Left ventricle myocardium superior (tissue), 1 donor: ENCODE results near the gene ABCA3. TPM values are rescaled to one million over a fixed set of nuclear protein-coding genes. Genes with fewer than 3 reads are reported as not detected.
"Not testable (repeated sequence)": the region's sequence is repeated elsewhere in the genome, so short reads cannot be mapped to it uniquely, and the experiment has no call there.

ENCODE experiments used
- ATAC-seq: fragments of 200-7000 bp; cut with Tn5 transposase; one replicate; pipeline ENCODE4 v1.9.1; 2020; ENCODE audit warnings: mild to moderate bottlenecking, moderate library complexity
- DNase-seq: peaks from one replicate; pipeline ENCODE4 v3.0.0-alpha.2; 2020
- intact Hi-C: fragments of 100-400 bp; cut with micrococcal nuclease; formaldehyde crosslinking; loops from one replicate; pipeline ENCODE4 v1.11.0; 2022
- long read RNA-seq: library from polyadenylated mRNA; unstranded; transcript quantifications from one replicate; pipeline ENCODE4 v2.0.0, GENCODE V29; 2021
- total RNA-seq: library from RNA; stranded (reverse); fragmentation: NEBNext Ultra II Directional; extraction: Animal tissue kit (Norgen Biotek cat#: 25700); gene quantifications from one replicate; pipeline ENCODE4 v1.2.1, GENCODE V29; 2021
- donor health status: DM: no; HTN: yes; CAD: no; lungs with severe emphysema.

ABCA3 gene
- total RNA-seq = 7.7 TPM
- long read RNA-seq, partial matches to known transcripts = 21 of 23 reads
- long read RNA-seq, other reads (novel, unspliced or antisense) = 2 of 23 reads

DNA sequence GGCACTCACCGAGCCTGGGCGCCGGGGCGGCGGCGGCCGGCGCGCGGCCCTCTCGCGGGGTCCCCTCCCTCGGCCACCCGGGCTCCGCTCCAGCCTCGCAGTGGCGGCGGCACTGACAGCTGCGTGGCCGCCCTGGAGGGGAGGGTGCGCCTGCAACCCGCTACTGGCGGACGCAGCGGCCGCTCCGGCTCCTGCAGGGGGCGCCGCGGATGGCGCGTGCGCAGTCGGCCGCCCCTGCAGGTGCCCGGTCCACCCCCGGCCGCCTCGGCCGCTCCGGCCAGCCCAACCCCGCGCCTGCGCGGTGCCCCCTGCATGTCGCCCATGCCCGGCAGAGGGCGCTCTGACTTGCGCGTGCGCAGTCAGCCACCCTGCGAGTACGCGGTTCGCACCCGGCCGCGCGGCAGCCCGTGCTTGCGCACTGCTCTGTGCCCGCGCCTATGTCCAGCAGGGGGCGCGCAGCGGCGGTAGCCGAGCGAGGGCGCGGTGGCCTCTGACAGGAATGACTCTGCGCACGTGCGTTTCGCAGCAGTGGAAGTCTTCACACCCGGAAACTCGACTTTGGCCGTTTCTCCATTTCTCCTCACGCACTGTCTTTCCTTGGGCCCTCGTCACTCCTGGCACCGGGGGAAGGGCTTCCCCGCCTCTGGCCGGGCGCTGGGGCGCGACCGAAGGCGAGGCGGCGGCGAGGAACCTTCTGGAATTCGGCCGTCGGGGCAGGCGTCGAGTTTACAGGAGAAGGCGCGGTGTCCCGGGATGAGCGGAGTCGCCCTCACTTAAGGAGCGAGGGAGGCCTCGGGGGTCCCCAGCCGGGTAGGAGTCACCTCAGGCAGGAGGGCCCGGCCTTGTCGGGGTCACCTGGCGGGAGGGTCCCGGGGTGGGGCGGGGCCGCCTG, at the start of gene ABCA3:
TSS of gene ABCA3 (minus strand) at position 165 of the 892 bp plus-strand sequence. CDS start 14,262 bp downstream, outside the sequence.
- intact Hi-C loops = no loop called here
- ATAC-seq (peak; percentile 95), DNase-seq (peak; percentile 96)

DNA sequence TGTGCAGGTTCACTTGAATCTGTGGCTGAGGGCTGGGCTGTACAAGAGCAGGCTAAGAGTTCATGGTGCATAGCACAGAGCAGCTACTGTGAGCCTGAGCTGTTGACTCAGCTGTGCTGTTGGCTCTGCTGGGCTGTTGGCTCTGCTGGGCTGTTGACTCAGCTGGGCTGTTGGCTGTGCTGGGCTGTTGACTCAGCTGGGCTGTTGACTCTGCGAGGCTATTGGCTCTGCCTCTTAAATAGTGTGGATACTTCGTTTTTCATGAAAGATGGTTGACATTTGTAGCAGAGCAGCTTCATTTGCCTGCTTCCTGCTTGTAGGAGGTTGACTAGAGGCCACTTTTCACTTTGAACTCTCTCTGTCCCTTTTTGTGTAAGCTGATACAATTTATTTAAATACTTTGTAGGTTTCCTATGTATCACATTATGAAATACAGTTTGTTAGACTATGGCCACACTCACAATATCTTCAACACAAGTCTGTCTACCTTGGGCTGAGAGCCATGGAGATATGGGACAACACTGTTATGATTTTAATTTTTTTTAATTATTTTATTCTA, 48.4 kb upstream of the ABCA3 start:
- intact Hi-C loops = no loop called here
- ATAC-seq (peak; percentile 57), DNase-seq (no peak)

DNA sequence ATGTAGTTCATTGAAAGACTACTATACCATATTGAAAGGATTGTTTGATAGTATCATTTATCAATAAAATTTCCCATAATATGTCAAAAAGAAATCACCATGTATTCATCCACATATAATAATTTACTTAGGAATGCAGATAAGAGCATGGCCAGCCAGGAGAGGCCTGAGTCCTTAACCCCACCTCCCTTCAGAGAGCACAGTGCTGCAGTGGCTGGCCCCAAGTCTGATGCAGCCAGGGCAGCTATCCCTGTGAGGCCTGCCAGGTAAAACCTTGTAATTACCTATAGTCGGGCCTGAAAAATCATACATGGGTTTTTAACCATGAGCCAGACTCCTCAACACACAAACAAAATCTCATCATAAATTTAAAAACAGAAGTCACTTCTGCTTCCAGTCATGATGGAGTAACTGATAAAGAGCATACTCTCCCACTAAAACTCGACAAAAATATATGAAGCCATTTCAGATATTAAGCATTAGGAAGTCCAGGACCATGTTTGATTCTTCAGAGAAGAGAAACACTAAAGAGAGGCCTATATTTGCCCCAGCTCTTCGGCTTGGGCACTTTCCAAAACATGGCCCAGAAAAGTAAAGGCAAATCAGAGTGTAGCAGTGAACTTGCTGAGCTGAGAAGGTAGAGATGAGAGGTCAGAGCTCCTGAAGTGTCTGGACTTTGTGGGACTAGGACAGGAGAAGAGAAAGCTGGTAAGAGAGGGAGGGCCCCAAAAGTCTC, 47.8 kb upstream of the ABCA3 start:
- intact Hi-C loops = no loop called here
- no peak for ATAC-seq

DNA sequence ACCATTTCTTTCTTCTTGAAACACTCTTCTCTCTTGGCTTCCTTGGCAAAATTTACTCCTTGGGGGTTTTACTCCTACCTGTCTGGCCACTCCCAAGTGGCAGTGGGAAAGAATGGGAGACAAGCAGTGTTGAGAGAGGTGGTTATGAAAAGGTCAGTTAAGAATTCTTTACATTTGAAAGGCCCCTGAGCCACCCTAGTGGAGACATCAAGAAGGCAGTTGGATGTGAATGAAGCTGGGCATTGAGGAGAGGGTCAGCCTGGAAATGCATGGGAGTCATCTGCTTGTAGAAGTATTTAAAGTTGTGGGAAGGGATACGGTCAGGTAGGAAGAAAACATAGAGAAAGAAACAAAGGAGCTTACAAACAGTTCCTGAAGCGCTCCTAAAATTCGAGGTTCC, 46.5 kb upstream of the ABCA3 start:
- intact Hi-C loops = no loop called here
- DNase-seq (no peak), ATAC-seq (no peak)

More for the DNA sequence above, 47.8 kb upstream of the ABCA3 start:
- no peak for DNase-seq

DNA sequence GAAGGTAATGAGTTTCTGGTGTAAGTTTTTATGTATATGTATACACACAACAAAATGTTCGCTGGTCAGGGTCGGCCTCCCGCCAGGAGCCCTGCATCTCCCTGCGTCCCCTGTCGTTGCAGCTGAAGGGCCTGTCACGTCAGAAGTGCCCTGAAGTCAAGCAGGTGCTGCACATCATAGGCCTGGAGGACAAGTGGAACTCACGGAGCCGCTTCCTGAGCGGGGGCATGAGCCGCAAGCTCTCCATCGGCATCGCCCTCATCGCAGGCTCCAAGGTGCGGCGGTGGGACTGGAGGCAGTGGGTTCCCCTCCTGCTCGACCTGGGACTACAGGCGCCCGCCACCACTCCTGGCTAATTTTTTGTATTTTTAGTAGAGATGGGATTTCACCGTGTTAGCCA, 45.5 kb upstream of the ABCA3 start:
- ATAC-seq, DNase-seq, intact Hi-C loops: not testable (repeated sequence)

DNA sequence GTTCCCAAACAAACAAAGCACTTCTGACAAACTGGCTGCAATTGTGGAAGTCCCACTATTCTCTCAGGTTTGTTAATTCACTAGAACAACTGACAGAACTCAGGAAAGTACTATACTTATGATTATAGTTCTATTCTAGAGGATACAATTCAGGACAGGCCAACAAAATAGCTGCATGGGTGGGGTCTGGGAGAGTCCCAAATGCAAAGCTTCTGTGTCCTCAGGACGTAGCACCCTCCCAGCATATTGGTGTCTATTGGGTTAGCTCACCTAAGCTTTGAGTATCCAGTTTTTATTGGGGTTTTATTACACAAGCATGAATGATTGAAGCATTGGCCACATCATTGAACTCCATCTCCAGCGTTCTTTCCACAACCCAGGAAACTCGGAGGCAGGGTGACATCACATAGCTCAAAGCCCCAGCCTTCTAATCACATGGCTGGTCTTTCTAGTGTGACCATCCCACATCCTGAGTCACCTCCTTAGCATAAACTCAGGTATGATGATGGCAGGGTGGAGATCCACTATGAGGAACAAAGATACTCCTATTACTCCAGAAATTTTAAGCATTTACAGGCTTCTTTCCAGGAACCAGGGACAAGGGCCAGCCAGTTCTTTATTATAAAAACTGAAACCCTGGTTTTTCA, 44.8 kb upstream of the ABCA3 start:
- no peak for DNase-seq
- intact Hi-C loops = no loop called here
- ATAC-seq = no peak

DNA sequence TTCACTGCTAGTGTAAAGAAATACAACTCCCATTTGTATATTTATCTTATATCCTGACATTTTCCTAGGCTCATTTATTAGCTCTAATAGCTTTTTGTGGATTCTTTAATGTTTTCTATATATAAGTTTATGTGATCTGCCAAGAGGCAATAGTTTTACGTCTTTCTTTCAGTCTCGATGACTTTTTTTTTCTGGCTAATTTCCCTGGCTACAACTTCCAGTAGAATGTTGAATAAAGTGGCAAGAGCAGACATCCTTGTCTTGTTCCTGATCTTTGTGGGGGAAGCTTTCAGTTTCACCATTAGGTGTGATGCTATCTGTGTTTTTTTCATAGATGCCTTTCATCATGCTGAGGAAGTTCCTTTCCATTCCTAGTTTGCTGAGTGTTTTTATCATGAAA, 43.9 kb upstream of the ABCA3 start:
- ATAC-seq (no peak), DNase-seq (no peak)
- intact Hi-C loops = no loop called here

DNA sequence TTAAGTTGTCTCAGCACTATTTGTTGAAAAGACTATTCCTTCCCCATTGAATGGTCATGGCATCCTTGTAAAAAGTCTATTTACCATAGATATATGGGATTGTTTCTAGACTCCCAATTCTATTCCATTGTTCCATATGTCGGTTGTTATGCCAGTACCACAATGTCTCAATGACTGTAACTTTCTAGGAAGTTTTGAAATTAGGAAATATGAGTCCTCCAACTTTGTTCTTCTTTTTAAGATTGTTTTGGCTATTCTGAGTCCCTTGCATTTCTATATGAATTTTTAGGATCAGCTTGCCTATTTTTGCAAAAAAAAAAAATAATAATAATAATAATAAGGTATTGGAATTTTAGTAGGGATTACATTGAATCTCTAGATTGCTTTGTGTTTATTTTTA, 43.0 kb upstream of the ABCA3 start:
- ATAC-seq (no peak), DNase-seq (no peak)
- intact Hi-C loops = no loop called here

DNA sequence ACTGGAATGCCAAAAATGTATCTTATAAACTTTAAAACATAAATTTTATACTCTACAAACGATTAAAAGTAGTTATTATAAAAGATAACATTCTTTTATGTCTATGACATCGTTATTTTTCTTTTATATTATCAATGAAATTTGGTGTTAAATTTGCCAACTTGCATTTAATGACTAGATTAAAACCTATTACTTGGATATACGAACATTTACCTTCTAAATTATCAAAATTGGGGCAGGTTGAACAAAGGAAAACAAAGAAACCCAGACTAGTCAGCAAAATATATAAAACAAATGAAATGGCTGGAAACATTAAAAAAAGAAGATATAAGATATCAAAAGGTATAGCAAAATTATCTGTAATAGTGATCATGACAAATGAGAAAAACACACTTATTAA, 34.1 kb upstream of the ABCA3 start:
- intact Hi-C loops = no loop called here
- ATAC-seq (no peak), DNase-seq (no peak)

DNA sequence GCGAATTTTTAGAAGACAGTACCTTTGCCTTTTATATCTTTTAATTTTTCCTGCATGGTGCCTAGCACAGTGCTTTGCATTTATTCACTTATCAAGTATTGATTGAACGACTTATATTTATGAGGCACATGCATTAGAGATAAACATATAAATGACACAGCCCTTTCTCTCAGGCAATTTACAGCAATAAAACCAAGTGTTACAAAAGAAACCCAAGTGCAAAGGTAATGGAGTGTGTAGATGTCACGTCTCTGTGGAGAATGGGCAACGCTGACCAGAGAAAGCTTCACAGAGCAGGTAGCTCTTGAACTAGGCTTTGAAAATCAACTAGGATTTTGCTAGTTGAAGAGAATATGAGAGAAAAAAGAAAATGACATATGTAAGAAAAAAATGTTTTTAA, 32.6 kb upstream of the ABCA3 start:
- DNase-seq (no peak), ATAC-seq (no peak)
- intact Hi-C loops = no loop called here

DNA sequence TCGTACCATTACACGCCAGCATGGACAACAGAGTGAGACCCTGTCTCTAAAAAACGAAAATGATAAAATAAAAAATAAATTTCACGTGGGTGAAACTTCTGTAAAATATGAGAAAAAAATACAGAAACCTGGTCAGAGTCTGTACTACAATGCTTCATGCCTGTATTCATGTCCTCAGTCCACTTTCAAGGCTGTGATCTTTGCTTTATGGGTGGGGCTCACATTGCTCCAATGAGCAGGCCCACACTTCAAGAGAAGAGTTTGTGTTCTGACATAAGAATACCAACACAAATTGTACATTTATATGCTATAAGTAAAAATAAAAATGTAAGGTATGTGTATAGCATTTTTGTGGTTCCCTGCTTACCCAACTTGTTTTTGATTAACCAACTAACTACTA, 32.2 kb upstream of the ABCA3 start:
- DNase-seq (no peak), ATAC-seq (no peak)
- intact Hi-C loops = no loop called here

DNA sequence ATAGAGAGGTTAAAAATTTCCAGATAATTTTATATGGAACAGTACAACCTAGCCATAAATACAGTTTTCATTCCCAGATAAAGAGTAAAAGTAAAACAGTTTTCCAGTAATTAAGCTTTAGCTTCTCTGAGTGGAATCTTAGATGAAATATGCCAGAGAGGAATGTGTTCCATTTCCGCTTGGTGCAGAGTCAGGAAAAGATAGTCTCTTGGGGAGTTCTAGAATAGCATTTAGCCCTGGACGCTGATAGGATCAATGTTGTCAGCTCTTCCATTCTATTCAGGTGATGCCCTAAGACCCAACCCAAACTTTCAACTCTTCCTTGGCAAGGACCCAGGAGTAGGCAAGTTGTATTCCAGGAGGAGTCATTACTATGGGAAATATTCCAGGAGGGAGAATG, 30.9 kb upstream of the ABCA3 start:
- DNase-seq (no peak), ATAC-seq (peak; percentile 44)
- intact Hi-C loops = no loop called here

DNA sequence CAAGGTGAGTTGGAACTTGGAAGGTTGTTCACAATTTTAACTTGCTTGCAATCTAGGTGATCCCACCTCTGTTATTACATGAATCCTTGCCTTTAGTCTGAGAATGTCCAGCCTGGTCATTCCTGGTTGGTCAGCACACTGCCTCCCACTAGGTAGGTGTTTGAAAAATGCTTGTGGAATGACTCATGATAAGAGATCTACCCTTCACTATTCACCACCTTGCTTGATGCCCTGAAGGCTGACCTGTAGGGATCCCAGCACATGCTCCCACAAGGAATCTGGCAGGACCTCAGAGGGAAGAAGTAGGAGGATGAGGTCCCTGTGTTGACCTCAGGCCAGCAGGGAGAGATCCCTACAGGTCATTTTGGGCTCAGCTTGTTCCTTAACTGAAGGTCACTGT, 30.2 kb upstream of the ABCA3 start:
- DNase-seq (no peak), ATAC-seq (no peak)
- intact Hi-C loops = no loop called here

DNA sequence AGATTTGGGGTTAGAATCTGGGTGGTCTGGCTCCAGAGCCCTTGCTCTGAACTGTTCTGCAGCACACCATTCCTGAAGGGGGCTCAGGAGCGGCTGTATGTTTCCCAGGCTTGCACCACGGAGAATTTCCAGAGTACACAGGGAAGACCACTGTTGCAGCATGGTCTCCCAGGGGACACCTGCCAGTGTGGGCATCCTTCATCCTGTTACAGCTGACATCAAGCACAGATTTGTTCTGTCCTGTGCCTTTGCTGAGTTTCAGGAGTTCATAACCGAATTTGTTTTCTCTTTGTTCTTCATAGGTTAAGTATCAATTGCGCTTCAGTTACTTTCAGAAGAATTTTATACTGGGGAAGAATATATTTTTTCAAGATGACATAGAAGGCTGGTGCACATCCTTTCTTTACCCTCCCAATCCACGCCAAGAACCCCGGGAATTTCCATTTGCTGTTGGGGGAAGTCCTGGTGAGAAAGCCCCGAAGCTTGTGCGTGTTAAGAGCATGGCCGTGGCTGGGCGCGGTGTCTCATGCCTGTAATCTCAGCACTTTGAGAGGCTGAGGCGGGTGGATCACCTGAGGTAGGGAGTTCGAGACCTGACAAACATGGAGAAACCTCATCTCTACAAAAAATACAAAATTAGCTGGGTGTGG, 26.3 kb upstream of the ABCA3 start:
- intact Hi-C loops = no loop called here
- ATAC-seq = no peak
- no peak for DNase-seq

DNA sequence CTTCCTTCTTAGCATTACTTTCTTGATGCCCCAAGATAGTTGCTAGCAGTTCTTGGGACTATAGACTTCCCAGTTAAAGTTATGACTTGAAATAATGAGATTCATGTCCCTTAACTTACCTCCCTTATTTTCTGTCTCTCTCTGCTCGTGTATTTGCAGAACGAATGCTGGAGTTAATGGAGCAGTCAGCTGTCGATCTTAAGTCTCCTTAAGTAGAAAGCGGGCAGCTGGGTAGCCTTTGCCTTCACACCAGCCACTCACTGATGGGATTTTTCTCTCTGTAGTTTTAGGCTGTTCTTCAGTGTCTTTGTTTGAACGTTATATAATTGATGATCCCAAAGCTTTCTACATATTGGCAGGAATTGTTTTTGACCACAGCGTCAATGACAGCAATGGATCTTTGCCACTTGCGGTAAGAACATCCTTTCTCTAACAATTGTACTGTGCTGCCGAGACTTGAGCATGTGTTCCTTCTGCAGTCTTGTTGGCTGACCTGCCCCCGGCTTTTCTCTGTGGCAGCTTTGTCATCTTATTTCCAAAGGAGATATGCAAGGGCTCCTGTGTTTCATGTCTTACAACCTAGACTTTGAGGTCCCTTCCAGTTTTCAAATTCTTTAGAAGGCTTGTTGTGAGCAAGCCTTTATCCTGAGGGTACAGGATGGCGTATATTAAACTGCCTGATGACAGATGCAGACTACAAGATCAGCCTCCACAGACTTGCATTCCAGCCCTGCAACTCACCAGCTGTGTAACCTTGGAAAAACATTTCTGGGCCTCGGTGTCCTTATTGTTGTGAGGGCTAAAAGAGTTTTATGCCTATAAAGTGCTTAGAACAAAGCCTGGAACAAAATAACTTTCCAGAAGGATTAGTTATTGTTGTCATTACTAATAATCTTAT, 25.1 kb upstream of the ABCA3 start:
- ATAC-seq (peak; percentile 41), DNase-seq (no peak)
- intact Hi-C loops = no loop called here

DNA sequence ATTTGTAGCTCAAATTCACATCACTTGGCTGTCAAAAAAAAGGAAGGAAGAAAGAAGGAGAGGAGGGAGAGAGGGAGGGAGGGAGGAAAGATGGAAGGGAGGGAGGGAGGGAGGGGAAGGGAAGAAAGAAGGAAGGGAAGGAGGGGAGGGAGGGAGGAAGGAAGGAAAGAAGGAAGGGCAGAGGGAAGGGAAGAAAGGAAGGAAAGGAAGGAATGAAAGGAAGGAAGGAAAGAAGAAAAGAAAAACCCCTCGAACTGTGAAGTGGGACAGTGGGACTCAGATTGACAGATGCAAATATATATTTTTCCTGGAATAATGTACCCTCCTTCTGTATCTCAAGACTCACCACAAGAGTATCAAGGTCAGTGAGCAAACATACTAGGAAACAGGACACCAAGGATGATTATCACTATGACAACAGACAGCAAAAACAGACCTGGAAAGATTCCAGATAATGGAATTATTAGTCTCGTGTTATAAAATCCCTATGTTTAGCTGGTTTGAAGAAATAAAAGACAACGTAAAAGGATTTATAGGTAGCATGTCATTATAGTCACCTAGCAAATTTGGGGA, 24.2 kb upstream of the ABCA3 start:
- intact Hi-C loops = no loop called here
- ATAC-seq = peak; percentile 18
- no peak for DNase-seq

DNA sequence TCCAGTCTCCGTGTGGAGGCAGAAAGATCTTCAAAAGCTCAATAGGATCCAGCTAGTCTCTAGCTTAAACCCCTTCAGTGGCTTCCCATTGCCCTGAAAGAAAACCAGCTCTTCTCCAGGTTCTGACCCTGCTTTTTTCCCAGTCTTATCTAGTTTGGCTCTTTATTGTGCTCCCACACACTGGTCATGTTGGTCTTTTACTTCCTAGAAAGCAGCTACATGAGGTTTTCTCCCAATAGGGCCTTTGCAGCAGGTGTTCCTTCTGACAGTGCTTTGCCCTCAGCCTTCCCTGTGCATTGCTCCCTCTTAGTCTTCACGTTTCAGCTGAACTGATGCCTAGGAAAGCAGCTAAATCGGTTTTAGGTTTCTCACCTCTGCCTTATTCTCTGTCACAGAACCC, 21.7 kb upstream of the ABCA3 start:
- intact Hi-C loops = no loop called here
- no peak for ATAC-seq
- DNase-seq = no peak

DNA sequence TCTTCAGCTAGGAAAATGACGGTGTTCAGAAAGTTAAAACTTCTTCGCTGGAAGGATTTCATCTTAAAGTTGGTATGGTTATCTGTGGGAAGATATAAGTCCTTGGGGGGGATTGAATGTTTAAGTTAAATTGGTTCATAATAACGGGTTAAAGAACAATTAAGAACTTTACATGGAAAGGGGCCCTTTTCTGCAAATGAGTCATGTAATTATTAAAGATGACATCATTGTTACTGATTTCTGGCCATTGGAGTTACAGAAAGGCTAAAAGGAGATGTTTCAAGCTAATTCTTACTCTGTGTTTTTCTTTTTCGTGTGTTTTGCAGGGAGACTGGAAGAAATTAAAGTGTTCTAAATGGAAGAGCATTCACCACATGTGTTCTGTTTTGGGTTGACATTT, 20.6 kb upstream of the ABCA3 start:
- ATAC-seq (no peak), DNase-seq (no peak)
- intact Hi-C loops = no loop called here
